ENCODE results near the gene ABLIM1.

The ABLIM1 gene

DNA sequence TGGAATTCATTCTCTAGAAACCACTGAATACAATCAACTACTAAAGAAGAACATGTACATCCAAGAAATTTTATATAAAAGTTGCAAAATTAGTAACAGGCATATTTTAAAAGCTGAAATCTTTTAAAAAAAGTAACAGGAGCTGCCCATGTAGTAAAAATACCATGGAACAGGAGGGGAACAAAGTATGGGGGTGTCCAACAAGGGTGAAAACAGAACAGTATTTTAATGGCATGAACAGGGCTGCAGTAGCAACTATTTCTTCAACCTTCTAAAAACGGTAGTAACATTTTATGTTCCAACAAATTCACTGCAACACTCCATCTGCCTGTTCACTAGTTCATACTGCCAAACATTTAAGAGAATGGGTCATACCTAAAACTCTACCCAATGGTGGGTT is 77.0 kb downstream of the ABLIM1 start:
- TF ChIP-seq SIN3A (IDR thresholded peaks at IDR 0.05; ENCODE audit: borderline replicate concordance, insufficient read depth, low read length) (no peak), POLR2AphosphoS5 (IDR thresholded peaks at IDR 0.05; ENCODE audit: low read depth, low read length) (no peak), FOXP2 (optimal IDR thresholded peaks at IDR 0.05; ENCODE audit: borderline replicate concordance, extremely low read depth, extremely low read length, insufficient read depth) (no peak), TAF1 (IDR thresholded peaks at IDR 0.05; ENCODE audit: borderline replicate concordance, insufficient read depth, low read length) (no peak)
- TF ChIP-seq, protein P1, sequence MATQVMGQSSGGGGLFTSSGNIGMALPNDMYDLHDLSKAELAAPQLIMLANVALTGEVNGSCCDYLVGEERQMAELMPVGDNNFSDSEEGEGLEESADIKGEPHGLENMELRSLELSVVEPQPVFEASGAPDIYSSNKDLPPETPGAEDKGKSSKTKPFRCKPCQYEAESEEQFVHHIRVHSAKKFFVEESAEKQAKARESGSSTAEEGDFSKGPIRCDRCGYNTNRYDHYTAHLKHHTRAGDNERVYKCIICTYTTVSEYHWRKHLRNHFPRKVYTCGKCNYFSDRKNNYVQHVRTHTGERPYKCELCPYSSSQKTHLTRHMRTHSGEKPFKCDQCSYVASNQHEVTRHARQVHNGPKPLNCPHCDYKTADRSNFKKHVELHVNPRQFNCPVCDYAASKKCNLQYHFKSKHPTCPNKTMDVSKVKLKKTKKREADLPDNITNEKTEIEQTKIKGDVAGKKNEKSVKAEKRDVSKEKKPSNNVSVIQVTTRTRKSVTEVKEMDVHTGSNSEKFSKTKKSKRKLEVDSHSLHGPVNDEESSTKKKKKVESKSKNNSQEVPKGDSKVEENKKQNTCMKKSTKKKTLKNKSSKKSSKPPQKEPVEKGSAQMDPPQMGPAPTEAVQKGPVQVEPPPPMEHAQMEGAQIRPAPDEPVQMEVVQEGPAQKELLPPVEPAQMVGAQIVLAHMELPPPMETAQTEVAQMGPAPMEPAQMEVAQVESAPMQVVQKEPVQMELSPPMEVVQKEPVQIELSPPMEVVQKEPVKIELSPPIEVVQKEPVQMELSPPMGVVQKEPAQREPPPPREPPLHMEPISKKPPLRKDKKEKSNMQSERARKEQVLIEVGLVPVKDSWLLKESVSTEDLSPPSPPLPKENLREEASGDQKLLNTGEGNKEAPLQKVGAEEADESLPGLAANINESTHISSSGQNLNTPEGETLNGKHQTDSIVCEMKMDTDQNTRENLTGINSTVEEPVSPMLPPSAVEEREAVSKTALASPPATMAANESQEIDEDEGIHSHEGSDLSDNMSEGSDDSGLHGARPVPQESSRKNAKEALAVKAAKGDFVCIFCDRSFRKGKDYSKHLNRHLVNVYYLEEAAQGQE (IDR thresholded peaks at IDR 0.05; ENCODE audit: insufficient read depth in 1 of 2, low read depth in 2 of 2, low read length in 2 of 2) = no peak

DNA sequence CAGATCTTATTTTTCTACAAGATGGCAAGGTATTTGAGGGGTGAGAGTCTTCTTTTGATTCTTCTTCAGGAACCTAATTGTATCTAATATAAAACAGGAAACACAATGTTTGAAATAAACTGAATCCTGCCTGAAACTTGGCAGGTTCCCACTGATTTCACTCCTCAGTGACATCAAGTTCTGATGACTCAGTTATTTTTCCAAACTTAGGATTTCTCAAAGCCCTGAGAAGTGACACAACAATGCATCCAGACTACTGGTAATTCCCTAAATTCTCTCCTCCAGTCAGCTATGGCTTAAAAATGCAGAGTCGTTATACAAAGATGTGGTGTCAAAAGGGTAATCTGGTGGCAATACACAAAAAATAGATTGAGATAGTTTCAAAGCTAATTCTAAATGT is 80.9 kb downstream of the ABLIM1 start:
- TF ChIP-seq SIN3A (IDR thresholded peaks at IDR 0.05; ENCODE audit: borderline replicate concordance, insufficient read depth, low read length) (no peak), TAF1 (IDR thresholded peaks at IDR 0.05; ENCODE audit: borderline replicate concordance, insufficient read depth, low read length) (no peak), FOXP2 (optimal IDR thresholded peaks at IDR 0.05; ENCODE audit: borderline replicate concordance, extremely low read depth, extremely low read length, insufficient read depth) (no peak), POLR2AphosphoS5 (IDR thresholded peaks at IDR 0.05; ENCODE audit: low read depth, low read length) (no peak)
- TF ChIP-seq, protein P1 (IDR thresholded peaks at IDR 0.05; ENCODE audit: insufficient read depth in 1 of 2, low read depth in 2 of 2, low read length in 2 of 2) = no peak

DNA sequence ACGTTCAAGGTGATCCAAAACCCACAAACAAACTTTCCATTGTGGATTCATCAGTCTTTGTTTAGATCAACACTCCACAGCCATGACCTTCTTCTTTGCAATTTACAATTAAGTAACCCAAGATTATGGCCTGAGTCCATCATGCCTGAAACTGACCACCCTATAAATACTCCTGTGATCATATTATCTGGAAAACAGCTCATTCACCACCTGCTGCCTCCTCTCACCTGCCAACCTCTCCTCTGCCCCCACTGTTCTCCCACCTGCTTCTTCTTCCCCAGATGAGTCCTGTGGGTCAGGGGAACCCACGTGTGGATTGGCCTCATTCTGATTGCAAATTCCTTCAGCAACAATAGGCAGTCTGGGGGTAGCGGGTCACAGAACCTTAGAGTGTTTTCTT is 81.4 kb downstream of the ABLIM1 start:
- TF ChIP-seq SIN3A (IDR thresholded peaks at IDR 0.05; ENCODE audit: borderline replicate concordance, insufficient read depth, low read length) (no peak), POLR2AphosphoS5 (IDR thresholded peaks at IDR 0.05; ENCODE audit: low read depth, low read length) (no peak), FOXP2 (optimal IDR thresholded peaks at IDR 0.05; ENCODE audit: borderline replicate concordance, extremely low read depth, extremely low read length, insufficient read depth) (no peak)
- TF ChIP-seq, protein P1 (IDR thresholded peaks at IDR 0.05; ENCODE audit: insufficient read depth in 1 of 2, low read depth in 2 of 2, low read length in 2 of 2) = no peak

DNA sequence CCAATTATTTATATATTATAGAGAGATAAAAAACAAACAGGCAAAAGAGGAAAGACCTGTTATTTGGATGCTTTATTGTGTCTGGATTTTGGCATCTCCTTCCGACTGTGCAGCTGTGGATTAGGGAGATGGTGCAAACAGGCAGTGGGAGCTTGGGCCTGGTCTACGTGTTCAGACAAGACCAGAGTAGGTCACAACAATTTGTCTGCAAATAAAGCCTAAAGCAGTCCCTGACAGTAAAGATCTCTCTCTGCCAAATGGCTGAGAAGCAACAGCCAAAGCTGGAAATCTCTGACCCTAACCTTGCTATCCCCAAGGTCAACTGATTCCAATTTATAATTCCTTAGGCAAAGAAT is 82.0 kb downstream of the ABLIM1 start:
- TF ChIP-seq FOXP2 (optimal IDR thresholded peaks at IDR 0.05; ENCODE audit: borderline replicate concordance, extremely low read depth, extremely low read length, insufficient read depth) (no peak), TAF1 (IDR thresholded peaks at IDR 0.05; ENCODE audit: borderline replicate concordance, insufficient read depth, low read length) (no peak), SIN3A (IDR thresholded peaks at IDR 0.05; ENCODE audit: borderline replicate concordance, insufficient read depth, low read length) (no peak), POLR2AphosphoS5 (IDR thresholded peaks at IDR 0.05; ENCODE audit: low read depth, low read length) (no peak)
- TF ChIP-seq, protein P1 (IDR thresholded peaks at IDR 0.05; ENCODE audit: insufficient read depth in 1 of 2, low read depth in 2 of 2, low read length in 2 of 2) = no peak
